ENCODE results near the gene BEAN1. TPM values are rescaled to one million over a fixed set of nuclear protein-coding genes. Genes with fewer than 3 reads are reported as not detected.

Gene BEAN1
- total RNA-seq, 1 donor from 2014 or later, result 3.7 TPM

DNA sequence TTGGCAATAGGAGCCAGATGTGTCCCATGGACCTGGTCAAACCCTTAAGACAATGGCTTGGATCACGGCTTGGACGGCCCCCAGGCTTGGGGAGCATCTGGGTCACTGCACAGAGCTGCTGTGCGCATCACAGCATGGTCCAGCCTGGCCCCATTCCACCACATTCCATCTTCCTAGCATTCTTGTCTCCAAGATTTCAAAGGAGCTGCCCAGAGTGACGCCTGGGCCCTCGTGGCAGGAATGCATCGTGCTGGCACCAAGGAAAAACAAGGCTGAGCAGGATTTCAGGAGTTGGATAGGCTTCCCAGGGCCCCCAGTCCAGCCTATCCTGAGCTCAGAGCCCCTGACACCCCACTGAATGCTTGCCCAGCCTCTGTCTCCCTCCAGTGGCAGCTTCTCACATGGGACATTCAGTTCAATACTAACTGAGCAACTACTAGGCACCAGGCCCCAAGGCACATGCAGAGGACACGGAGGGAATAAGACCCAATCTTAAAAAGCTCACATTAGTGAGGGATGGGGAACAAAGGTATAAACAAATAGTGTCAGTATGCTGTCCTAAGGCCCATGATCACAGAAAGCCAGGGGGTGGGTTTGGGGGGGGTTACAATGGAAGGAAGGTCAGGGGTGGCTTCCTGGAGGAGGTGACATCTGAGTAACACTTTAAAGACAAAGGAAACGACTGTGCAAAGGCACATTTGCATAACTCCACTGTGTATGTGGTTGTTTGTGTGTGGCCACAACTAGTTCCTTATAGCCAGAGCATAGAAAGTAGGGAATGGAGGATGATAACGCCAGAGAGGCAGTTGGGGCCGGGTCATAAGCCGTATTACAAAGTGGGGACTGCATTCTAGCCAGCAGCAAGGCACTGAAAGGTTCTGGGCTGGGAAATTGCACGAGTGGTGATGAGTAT is 88.8 kb downstream of the BEAN1 start:
- H3K27me3 Mint-ChIP-seq (ENCODE audit: low read depth), result no peaks in the 10 kb centered on the region
- H3K36me3 Mint-ChIP-seq (ENCODE audit: low read depth), result peaks cover 9% of the 10 kb centered on the region
- TF ChIP-seq, protein P1, sequence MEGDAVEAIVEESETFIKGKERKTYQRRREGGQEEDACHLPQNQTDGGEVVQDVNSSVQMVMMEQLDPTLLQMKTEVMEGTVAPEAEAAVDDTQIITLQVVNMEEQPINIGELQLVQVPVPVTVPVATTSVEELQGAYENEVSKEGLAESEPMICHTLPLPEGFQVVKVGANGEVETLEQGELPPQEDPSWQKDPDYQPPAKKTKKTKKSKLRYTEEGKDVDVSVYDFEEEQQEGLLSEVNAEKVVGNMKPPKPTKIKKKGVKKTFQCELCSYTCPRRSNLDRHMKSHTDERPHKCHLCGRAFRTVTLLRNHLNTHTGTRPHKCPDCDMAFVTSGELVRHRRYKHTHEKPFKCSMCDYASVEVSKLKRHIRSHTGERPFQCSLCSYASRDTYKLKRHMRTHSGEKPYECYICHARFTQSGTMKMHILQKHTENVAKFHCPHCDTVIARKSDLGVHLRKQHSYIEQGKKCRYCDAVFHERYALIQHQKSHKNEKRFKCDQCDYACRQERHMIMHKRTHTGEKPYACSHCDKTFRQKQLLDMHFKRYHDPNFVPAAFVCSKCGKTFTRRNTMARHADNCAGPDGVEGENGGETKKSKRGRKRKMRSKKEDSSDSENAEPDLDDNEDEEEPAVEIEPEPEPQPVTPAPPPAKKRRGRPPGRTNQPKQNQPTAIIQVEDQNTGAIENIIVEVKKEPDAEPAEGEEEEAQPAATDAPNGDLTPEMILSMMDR (IDR thresholded peaks at IDR 0.05), result peak; percentile 75
- no peak overlapping the region for H3K4me3 Mint-ChIP-seq (ENCODE audit: unreplicated experiment)
- H3K9me3 Mint-ChIP-seq (ENCODE audit: low read depth), result no peaks in the 10 kb centered on the region
- H3K4me1 Mint-ChIP-seq (ENCODE audit: low read depth), result peaks cover 72% of the 10 kb centered on the region
- peak overlapping the region; percentile 97 for H3K27ac Mint-ChIP-seq (ENCODE audit: unreplicated experiment)
- DNase-seq (ENCODE audit: low spot score), result no peak

DNA sequence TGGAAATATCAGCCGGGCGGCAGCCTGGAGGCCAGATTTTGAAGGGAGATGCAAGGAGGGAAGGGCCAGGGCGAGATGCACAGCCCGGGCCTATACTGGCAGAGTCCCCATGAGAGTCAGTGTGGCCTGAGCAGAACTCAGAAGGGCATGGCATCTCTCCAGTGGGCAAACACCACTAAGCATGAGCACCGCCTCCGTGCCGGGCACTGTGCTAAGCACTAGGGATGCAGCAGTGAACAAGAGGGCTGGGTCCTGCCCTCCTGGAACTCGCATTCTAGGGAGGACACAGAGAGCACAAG is 89.4 kb downstream of the BEAN1 start:
- no peak for DNase-seq (ENCODE audit: low spot score)
- no peaks in the 10 kb centered on the region for H3K27me3 Mint-ChIP-seq (ENCODE audit: low read depth)

GRCh38 chr16:66516808-66517585 is 89.9 kb downstream of the BEAN1 start:
- Mint-ChIP-seq H3K4me1 (ENCODE audit: low read depth) (peaks cover 72% of the 10 kb centered on the region), H3K27me3 (ENCODE audit: low read depth) (no peaks in the 10 kb centered on the region), H3K36me3 (ENCODE audit: low read depth) (peaks cover 9% of the 10 kb centered on the region), H3K9me3 (ENCODE audit: low read depth) (no peaks in the 10 kb centered on the region), H3K4me3 (ENCODE audit: unreplicated experiment) (peak overlapping the region; percentile 24), H3K27ac (ENCODE audit: unreplicated experiment) (peak overlapping the region; percentile 97)
- TF ChIP-seq, protein P1 (IDR thresholded peaks at IDR 0.05), result no peak
- no peak for DNase-seq (ENCODE audit: low spot score)

More for the DNA sequence above, 89.4 kb downstream of the BEAN1 start:
- peaks cover 72% of the 10 kb centered on the region for H3K4me1 Mint-ChIP-seq (ENCODE audit: low read depth)
- TF ChIP-seq, protein P1 (IDR thresholded peaks at IDR 0.05), result no peak
- no peaks in the 10 kb centered on the region for H3K9me3 Mint-ChIP-seq (ENCODE audit: low read depth)
- peaks cover 9% of the 10 kb centered on the region for H3K36me3 Mint-ChIP-seq (ENCODE audit: low read depth)
- no peak overlapping the region for H3K4me3 Mint-ChIP-seq (ENCODE audit: unreplicated experiment)
- H3K27ac Mint-ChIP-seq (ENCODE audit: unreplicated experiment), result peak overlapping the region; percentile 97

DNA sequence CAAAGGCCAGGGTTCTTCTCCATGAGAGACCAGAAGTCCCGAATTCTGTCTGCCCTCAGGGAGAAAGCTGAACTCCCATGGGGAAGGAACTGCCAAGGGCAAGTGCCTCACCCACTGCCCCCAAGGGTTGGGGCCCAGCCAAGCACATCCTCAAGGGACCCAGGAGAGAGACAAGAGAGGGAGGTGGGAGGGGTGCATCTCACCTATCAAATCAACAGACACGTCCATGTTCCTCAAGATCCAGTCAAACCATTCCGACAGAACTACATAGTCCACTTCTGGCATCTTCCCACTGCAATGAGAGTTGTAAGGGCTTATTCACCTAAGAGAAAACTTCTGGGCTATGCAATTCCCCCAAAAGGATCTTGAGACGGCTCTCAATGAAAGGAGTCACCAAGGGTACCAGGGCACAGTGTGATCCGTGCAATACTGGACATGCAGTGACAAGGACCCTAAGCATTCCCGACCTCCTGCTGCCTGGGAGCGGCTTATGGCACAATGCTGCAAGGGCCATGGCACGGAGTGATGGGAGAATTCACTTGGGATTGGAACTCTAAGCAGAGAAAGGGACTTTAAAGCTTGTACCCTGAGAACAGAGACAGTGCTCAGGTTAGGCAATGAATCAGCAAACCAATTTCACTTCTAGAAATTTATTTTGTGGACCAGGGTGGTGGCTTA is 90.6 kb downstream of the BEAN1 start:
- no peaks in the 10 kb centered on the region for H3K9me3 Mint-ChIP-seq (ENCODE audit: low read depth)
- H3K36me3 Mint-ChIP-seq (ENCODE audit: low read depth), result peaks cover 9% of the 10 kb centered on the region
- H3K27me3 Mint-ChIP-seq (ENCODE audit: low read depth), result no peaks in the 10 kb centered on the region
- peaks cover 72% of the 10 kb centered on the region for H3K4me1 Mint-ChIP-seq (ENCODE audit: low read depth)
- peak overlapping the region; percentile 97 for H3K27ac Mint-ChIP-seq (ENCODE audit: unreplicated experiment)
- TF ChIP-seq, protein P1 (IDR thresholded peaks at IDR 0.05), result no peak
- DNase-seq (ENCODE audit: low spot score), result no peak
- H3K4me3 Mint-ChIP-seq (ENCODE audit: unreplicated experiment), result no peak overlapping the region

Data from chondrocyte (in vitro differentiated cells).